Measurements from ENCODE around the gene SLC12A7.
"Not testable (repeated sequence)": the region's sequence is repeated elsewhere in the genome, so short reads cannot be mapped to it uniquely, and the experiment has no call there.

Gene SLC12A7

GRCh38 chr5:1111727-1112289 is at the start of gene SLC12A7:
SLC12A7 (minus strand) TSS chr5:1112063; CDS start chr5:1111991, 72 bp downstream.
- peak; percentile 72 for ATAC-seq
- DNase-seq: peak; percentile 77

DNA sequence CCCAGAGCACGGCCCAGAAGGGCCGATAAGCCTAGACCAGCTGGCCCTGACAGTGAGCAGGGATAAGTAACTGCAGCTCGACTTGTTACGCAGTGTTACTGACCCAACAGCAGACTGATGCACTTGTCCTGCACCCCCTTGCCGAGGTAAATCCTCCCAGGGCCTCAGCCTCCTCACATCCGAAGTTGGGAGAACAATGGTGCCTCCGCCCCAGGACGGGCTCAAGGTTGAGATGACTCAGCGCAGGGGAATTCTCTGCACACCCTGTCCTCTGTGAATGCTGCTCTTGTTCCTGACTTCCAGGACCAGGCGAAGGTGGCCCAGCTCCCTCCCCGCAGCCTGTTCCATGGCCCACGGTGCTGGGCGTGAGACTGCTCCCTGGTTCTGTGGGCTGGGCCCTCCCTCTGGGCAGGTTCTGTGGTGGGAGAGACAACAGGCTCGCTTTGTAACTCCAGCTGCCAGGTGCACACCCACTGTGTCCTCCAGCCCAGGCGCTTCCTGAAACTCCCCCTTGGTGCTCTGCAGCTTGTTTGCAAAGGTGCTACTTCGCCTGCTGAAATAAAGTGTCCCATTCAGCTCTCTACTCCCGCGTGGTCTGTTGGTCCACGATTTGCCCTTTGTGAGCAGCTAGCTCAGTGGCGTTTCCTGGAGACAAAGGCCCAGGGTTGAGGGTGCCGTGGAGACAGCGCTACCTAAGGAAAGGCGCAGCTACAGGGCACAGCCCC is 49.4 kb upstream of the SLC12A7 start:
- DNase-seq (no peak), ATAC-seq (no peak)

DNA sequence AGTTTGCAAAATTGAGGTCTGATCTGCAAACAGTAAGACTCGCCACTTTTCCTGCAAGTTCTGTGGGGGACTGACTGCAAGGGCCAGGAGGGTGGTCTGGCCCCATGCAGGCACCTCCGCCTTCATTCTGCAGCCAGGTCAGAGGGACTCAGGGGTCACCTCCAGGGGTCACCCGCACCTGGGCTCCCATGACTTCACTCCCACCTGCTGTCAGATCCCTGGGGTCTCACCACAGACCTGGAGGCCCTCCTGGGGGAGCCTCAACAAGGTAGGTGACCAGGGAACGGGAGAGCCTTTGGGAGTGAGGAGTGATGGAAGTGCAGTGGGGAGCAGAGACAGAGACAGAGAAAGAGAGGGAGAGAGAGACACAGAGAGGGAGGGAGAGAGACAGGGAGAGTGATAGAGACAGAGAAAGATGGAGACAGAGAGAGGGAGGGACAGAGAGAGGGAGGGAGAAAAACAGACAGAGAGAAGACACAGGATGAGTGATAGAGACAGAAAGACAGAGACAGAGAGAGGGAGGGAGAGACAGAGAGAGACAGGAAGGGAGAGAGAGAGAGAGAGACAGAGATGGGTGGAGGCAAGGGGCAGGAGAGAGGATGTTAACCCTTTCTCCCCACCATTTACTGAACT is 48.0 kb upstream of the SLC12A7 start:
- ATAC-seq: no peak

GRCh38 chr5:1159341-1159675 is 47.4 kb upstream of the SLC12A7 start:
- no peak for DNase-seq
- ATAC-seq: no peak

More for the DNA sequence above, 48.0 kb upstream of the SLC12A7 start:
- DNase-seq: no peak

- ATAC-seq (no peak), DNase-seq (no peak)
Measured at GRCh38 chr5:1158647-1159340, 46.9 kb upstream of the SLC12A7 start.

GRCh38 chr5:1157461-1157986 is 45.7 kb upstream of the SLC12A7 start:
- not testable (repeated sequence) for DNase-seq, ATAC-seq

- no peak for DNase-seq
- no peak for ATAC-seq
Measured at GRCh38 chr5:1156754-1157460, 45.0 kb upstream of the SLC12A7 start.

DNA sequence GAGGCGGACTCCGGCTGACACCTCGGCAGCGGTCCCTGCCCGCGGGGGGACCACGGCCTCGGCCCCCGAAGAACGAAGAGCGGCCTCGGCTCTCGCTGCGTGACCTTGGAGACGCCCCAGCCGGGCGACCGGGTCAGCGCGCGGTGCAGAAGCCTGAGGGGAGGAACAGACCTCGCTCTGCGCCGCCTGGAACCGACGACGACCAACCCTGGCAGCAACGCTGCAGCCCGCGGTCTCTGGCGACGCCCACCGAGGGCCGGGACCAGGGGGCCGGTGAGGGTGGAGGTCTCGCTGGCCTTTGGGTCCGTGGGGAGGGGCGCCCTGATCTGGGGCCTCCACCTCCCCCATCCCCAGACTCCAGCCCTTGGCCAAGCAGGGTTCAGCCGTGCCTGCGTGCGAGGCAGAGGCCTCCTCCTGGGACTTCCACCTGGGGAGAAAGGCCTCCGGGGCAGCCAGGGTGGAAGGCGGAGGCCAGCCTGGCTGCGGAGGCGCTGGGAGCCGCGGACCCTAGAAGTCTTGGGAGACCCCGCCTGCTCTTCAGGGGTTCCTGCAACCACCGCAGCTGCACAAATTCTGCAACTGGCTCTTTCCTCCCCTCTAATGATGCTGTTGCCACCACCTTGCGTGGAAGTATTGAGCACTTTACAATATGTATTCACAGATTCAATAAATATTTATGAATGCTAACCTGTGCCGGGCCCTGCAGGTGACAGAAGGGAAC is 44.3 kb upstream of the SLC12A7 start:
- no peak for DNase-seq
- ATAC-seq: no peak

- DNase-seq (no peak), ATAC-seq (no peak)
Measured at GRCh38 chr5:1155191-1156032, 43.5 kb upstream of the SLC12A7 start.

DNA sequence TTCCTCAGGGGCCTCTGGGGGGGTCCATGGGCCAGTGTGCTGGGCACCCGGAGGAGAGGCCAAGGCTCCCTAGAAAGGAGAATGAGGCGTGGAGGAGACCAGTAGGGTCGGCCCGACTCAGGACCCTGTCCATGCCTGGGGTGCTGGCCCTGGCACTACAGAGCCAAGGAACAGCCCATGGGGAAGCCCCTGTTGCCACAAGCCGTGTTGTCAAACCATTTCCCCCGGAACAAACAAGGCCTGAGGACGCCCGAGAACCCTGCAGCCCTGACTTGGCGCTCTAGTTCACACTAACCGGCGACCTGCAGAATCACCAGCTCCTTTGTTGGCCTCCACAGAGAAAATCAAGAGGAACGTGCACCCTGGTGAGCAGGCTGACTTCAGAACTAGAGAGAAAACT is 41.6 kb upstream of the SLC12A7 start:
- ATAC-seq (no peak), DNase-seq (no peak)

DNA sequence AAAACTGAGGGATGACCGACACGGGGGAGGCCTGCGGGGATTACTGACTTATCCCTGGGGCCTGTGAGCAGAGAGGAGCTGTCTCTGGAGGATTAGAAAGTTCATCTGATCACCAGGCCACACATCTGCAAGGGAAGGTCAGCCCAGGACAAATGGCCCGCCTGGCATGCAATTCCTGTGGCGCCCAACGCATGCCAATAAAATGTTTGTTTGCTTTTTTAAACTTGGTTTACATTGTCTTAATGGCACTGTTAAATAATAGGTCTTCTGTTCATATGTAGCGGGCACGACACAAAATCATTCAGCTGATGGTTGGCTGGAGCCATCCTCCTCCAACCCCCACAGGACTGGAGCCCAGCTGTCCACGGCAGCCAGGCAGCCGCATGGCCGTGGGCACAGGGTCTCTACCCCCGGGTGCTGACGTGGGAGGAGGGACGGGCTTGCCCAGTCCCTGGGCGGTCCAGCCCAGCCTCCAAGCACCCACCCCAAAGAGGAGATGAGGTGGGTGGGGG is 41.0 kb upstream of the SLC12A7 start:
- no peak for DNase-seq

DNA sequence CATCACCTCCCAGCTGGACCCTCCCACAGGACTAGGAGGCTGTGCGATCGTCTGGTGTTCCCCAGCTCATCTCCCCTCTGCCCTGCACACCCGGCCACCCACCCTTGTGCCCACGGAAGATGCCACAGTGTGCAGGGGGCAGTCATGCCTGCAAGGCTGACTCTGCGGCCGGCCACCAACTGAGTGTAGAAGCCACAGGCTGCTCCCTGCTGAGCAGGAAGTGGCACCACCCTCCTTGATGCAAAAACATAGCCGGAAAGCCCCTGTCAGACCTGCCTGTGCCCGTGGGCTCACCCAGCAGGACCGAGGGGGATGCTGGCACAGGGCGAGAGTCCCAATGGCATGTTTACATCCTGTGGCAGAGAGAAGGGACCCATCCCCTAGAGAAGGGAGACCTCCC is 40.3 kb upstream of the SLC12A7 start:
- peak; percentile 20 for DNase-seq

More for the DNA sequence above, 41.0 kb upstream of the SLC12A7 start:
- no peak for ATAC-seq

GRCh38 chr5:1151316-1151715 is 39.5 kb upstream of the SLC12A7 start:
- DNase-seq (no peak), ATAC-seq (no peak)

More for the DNA sequence above, 40.3 kb upstream of the SLC12A7 start:
- peak; percentile 48 for ATAC-seq

DNA sequence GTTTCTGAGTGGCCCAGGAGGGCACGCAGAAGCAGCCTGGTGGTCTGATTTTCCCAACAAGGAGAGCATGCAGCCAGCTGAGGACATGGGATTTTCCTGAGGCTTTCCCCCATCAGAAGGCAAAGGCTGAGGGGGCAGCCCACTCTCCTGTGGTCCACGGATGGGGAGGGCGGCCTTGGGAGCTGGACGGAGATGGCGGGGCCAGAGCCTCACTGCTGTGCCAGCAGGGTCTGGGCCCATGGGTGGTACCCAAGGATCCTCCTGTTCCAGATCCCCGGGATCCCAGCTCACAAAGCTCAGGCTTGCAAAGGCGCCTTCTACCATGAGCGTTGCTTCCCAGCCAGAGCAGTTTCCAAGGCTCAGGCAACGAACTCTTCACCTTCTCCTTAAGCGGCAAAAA is 39.0 kb upstream of the SLC12A7 start:
- ATAC-seq (no peak), DNase-seq (no peak)

DNA sequence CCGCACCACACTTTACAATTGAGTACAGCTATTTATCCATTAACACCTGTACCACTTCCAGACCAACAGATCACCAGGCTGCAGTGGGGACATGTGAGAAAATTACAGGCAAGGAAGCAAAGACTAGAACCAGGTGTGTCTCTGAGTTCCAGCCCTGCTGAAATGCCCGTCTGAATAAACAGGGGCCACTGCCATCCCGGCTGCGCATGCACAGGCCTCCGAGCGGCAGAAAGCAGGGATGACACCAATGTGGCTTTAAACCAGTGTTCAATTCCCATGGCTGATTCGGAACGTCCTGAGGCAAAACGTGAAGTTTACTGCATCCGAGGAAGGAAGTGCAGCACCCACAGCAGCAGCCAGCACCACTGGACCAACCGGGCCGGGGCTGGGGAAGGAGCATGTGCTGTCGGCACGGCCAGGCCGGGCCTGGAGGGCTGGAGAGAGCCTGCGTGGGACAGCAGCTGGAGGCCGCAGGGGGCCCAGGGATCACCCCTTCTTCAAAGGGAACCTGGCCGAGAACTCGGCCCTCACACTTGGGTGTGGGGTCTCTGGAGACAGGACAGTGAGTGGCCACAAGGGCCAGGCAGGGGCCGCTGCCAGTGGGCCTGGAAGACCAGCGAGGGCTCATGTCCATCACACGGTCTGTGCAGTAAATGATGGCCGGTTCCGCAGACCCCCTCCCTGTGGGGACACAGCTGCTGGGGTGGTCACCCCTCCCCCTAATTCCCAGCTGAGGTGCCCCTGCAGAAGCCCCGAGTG is 33.0 kb upstream of the SLC12A7 start:
- DNase-seq: no peak
- ATAC-seq: no peak

- no peak for DNase-seq
- ATAC-seq: no peak
Measured at GRCh38 chr5:1144089-1144488, 32.2 kb upstream of the SLC12A7 start.

- ATAC-seq (no peak), DNase-seq (no peak)
Measured at GRCh38 chr5:1143670-1143951, 31.7 kb upstream of the SLC12A7 start.

- ATAC-seq (no peak), DNase-seq (no peak)
Measured at GRCh38 chr5:1142886-1143669, 31.2 kb upstream of the SLC12A7 start.

DNA sequence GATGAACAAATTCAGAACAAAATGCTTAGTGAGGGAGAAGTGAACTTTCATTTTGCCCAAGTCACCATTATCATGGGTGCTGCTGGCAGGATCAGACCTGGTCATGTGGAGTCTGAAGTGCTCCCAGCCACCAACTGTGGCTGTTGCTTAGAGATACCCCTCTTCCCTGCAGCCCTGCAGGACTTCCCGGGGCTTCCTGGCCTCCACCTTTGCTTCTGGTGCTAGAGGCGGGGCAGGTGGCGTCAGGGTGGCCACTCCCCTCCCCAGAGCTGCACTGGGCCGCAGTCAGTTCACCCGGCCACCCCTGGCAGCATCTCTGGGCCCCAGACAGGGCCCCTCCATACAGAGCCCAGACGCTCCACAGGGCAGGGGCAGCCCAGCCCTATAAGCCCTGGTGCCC is 30.0 kb upstream of the SLC12A7 start:
- DNase-seq: no peak
- ATAC-seq: no peak

All from stimulated activated naive CD8-positive, alpha-beta T cell treated with anti-CD3 and anti-CD28 coated beads, Interleukin-15, Interleukin-2, amounts not matched to agents 100 U/mL and 50 U/mL, for 24 hours (primary cell).